ENCODE results near the gene ARID5B. TPM values are rescaled to one million over a fixed set of nuclear protein-coding genes. Genes with fewer than 3 reads are reported as not detected.

Gene ARID5B
- total RNA-seq, 1 donor from 2014 or later = 81.9 TPM

DNA sequence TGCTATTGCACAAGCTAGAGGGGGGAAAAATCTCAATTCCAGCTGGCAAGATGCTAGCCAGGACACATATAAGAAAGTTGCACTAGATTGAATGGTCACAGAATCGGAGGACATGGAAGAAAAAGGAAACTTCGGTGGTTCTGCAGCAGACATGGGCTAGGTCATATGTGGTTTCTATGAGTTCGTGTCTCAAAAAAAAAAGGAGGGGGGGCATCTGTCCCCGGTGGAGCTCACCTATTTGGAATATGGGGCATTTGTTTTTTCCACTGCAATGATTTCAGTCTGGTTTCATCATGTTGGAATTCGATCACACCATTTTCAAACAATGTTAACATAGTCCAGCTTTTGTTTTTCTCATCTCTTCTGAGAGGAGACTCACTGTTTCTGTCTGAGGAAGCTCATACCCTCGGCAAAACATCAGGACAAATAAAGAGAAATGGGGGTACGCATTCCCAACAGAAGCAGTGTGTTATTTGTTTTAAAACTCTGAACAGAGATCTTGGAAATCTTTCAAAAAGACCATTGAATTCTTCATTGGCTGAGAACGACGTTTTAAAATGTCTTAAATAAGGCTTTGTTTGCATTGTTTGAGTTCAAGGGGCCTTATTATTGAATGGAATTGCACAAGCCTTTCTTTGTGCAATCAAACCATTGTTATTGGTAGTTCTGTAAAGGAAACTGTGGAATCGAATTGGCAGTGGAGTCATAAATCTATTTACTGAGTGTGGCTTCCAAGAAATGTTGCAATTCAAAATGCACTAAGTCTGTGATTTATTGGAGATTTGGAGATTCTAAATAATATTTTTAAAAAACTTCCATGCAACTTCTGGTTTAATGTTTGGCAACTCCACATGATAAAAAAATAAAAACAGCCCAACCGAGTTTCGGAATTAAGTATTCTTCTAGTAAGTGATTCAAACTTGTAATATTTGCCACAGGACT is 194.0 kb downstream of the ARID5B start:
- peak; percentile 59 for DNase-seq (ENCODE audit: low spot score)

DNA sequence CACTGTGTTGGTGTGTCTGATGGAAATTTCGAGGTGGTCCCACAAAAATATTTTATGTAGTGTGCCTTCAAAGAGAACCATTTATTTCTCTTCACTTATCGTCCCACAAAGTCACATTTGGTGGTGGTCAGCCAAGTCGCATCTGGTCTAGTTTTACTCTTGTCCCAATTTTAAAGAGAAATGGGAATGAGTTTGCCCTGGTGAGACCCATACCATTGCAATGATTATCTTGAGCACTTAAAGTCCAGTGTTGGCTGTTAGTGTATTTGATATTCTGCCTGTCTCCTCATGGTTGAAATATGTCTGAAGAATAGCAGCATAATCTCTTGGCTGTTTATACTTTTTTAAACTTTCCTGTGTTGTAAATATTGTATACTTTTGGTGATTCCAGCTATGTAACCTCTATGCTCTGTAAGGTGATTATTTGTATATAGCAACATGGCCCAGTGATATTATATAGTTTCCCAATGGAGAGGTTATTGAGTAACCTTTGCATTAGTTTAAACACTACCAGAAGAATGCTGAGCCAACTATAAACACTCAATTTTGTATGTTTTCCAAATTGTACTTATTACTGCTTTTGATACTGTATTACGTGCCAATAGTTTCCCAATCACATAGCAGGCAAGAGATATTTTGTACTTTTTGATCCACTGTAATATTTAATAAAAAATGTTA is 194.9 kb downstream of the ARID5B start:
- no peak for DNase-seq (ENCODE audit: low spot score)

DNA sequence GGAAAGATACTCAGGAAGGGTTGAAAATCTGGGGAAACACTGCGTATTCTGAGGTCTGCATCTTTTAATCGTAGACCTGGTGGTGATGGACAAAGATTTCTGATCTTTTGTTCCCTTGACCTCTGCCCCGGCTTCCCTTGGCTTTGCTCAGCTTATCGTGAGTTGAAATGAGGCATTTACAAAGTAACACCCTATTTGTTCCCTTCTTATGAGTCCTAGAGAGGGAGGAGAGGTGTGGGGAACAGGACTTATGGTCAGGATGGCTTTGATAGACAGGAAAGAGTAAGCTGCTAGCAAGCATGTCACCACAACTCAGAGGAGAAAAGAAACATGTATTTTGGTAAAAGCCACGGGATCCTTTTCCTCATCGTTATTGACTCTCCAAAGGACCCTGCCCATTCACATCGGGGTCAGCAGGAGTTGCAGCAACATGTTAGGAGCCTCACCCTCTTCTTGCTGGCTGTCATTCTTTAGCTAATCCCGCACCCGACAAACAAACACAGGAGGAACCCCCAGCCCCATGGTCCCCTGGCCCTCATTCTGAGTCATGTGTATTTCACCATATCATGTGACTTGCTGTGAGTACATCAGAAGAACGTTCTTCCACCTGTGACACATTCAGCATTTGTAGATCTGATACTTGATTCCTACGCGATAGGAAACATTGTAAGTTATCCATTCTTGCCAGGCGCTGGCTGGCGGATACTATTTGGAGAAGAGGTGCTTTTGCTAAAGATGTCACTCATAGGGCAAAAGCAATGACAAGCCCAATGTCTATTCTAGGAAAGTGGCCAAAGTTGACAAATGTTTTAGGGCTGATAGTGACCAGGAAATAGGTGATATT is 197.0 kb downstream of the ARID5B start:
- no peak for DNase-seq (ENCODE audit: low spot score)

DNA sequence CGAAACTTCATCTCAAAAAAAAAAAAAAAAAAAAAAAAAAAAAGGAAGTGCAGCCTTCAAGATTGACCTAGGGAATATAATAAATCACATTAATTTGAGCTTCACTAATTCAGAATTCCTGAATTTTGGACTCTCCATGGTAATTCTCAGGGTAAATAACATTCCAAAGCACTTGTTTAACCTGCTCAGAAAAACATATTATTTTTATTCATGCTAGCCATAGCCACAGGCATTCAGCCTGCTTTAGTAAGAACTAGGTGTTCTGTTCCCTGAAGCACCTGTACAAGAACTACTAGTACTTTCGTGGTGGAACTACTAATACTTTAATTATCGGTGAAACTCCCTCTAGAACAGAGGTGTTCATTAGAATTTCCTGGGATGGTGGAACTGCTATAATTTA is 197.8 kb downstream of the ARID5B start:
- no peak for DNase-seq (ENCODE audit: low spot score)

DNA sequence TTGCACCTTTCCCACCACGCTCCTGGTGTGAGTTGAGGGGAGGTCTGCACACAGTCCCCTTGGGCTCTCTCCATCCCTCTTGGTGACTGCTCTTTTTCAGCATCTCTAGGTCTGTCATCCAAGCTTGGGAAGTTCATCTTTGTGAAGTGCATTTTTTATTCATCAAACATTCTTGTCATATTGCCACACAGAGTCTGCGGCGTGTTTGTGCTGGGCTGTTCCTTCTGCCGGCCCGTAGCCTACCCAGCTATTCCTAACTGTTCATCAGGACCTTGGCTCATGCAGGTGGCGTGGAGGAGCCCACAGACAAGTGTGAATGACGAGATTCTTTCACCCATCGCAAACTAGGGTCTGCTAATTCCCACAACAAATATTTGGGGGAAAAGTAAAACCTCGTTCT is 202.4 kb downstream of the ARID5B start:
- no peak for DNase-seq (ENCODE audit: low spot score)

DNA sequence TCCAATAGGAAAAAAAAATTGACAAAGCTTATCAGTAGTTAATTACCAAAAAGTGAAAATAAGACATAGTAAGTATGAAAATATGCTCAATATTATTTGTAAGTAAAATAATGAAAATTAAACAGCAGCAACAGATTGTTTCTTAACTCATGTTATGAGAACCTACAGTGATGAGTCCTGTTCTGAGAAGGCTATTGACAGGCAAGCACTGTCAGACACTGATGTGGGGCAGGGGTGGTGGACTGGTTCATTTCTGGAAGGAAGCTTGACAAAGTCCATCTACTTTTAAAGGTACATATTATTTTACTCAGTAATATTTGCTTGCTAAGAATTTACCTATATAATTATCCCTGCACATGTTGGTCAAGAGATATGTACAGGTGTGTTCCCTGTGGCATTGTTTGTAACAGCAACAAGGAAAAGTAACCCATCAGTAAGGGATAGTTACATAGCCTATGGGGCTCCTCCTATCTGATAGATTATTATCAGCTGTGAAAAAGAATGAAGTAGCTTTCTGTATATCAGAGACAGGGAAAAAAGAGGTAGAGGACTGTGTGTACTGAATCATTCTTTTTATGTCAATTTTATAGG is 205.5 kb downstream of the ARID5B start:
- DNase-seq (ENCODE audit: low spot score) = no peak

DNA sequence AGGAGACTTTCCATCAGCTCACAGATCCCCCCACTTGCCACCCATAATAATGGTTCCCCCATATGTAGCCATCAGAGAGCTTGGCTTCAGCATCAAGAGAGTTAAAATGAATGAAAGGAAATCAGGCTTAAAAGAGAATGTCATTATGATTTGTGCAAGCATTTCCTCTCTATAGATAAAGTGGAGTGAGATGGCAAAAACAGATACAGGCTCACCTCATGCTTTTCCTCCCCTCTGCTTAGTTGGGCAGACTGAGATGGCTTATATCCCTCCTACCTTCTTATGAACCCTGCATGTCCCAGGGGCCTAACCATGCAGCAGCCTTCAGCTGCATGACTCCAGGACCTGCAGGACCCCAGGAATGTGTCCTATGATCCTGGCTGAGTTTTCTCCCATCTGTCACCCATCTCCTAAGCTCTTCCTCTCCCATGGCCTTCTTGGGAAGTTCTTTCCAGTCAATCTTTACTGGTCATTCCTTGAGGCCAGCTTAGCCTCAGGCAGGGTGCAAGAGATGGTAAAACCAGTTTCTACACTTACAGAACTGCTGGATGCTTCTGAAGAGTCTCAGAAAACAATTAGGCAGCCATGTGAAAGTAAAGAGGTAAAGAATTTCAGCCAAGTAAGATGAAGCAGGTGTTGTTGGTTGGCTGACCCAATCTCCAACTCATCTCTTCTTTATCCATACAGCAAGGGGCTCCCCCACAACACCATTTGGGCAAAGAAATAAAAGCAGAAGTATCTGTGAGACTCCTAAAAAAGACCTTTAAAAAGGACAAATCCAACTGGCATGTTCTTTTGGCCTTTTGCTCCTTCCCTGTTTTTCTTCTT is 207.5 kb downstream of the ARID5B start:
- no peak for DNase-seq (ENCODE audit: low spot score)

DNA sequence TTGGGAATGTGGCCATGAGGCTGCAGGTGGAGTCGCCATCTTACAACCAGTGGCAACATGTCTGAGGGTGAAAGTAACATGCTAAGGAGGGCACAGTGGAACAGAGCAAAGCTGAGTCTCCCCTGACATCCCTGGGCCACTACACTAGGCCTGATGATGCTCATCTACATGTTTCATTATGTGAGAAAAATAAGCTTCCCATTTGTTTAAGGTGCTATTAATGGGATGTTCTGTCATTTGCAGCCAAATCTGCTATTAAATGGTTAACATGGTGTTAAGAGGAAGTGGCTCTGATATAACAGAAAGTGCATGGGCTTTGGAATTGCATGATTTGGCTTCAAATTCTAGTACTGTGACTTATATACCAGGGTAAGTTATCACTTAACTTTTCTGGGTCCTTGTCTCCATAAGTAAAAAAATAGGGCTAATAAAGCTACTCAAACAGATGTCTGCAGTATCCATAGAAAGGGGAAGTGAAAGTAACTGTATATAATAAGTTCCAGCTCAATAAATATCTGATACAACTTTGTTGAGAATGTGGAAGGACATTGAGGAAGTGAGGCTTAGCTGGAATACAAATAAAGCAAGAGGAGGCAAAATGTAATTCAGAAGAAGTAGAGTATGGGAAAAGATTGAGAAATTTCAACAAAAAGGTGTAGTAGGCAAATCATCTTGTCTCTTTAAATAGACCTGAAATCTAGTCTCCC is 208.2 kb downstream of the ARID5B start:
- DNase-seq (ENCODE audit: low spot score) = no peak

DNA sequence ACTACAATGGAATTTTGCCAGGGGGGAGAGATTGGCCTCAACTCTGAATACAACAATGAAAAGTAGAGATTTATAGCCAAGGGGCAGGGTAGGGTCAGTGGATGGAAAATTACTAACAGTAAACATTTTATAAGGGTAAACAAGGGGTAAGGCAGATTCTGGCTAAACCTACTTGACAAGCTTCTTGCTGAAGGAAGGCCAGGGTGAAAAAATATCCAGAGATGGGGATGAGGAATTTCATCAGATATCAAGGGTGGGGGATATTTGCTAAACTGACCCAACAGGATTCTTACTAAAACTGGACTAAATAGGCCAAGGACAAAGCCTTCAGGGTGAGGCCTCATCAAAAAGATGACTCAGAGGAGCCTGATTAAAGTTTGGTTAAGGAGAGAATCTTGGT is 210.8 kb downstream of the ARID5B start:
- no peak for DNase-seq (ENCODE audit: low spot score)

DNA sequence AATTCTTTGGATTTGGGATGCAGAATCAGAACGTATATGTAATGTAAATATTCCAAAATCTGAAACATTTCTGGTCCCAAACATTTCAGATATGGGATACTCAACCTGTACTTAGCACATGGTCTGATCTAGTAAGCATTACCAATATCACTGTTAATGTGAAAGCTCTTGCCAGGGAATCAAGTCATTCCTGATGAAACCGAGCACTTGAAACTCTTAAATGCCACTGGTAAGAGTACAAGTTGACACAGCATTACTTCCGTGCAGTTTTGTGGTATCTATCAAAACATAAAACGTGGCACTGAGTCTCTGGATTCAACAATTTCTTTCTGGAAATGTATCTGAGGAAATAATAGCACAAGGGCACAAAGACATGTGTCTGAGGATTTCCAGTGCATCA is 211.5 kb downstream of the ARID5B start:
- no peak for DNase-seq (ENCODE audit: low spot score)

DNA sequence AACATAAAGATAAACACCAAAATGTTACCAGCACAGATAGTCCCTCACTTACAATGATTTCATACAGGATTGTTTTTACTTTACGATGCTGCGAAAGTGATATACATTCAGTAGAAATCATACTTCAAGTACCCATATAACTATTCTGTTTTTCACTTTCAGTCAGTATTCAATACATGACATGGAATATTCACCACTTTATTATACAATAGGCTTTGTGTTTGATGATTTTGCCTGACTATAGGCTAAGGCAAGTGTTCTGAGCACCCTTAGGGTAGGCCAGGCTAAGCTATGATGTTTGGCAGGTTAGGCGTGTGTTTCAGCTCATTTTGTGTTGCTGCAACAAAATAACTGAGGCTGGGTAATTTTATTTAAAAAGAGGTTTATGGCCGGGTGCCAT is 212.2 kb downstream of the ARID5B start:
- DNase-seq (ENCODE audit: low spot score) = no peak

DNA sequence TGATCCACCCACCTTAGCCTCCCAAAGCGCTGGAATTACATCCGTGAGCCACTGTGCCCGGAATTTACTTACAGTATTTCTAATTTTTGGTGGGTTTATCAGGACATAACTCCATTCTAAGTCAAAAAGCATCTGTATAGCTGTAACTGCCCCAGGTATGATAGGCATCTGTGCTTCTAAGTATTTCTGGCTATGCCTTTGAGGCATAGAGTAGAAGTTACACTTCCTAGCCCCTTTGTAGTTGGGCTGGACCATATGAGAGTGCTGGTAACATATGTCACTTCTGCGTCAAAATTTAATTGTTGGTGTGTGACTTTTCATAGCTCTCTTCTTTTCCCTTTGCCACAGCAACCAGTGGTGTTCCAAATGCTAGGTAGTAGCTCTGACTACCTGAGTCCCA is 213.8 kb downstream of the ARID5B start:
- no peak for DNase-seq (ENCODE audit: low spot score)

DNA sequence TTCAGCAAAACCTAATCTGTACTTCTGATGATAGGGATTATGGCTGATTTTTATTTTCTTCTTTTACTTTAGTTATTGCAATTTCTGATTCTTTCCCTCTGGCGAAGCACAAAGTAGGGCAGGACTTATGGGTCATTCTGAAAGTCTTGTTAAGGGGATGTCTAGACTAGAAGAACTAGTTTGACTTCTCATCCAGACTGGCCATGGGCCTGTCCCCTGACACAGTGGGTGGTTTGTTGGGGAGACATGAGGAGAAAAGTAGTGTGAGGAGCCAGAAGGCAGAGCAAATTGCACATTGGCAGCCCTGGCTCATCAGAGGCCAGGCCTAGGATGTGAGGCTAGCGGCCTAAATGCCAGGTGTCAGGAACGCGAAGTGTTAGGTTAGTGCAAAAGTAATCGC is 214.3 kb downstream of the ARID5B start:
- no peak for DNase-seq (ENCODE audit: low spot score)

DNA sequence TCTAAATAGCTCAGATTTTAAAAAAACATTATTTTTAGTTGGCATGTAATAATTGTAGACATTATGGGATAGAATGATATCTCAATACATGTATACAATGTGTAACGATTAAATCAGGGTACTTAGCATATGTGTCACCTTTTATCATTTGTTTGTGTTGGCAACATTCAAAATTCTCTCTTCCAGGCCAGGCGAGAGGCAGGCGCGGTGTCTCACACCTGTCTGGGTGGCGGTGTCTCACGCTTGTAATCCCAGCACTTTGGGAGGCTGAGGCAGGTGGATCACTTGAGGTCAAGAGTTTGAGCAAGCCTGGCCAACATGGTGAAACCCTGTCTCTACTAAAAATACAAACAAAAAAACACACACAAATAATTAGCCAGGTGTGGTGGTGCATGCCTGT is 215.4 kb downstream of the ARID5B start:
- no peak for DNase-seq (ENCODE audit: low spot score)

DNA sequence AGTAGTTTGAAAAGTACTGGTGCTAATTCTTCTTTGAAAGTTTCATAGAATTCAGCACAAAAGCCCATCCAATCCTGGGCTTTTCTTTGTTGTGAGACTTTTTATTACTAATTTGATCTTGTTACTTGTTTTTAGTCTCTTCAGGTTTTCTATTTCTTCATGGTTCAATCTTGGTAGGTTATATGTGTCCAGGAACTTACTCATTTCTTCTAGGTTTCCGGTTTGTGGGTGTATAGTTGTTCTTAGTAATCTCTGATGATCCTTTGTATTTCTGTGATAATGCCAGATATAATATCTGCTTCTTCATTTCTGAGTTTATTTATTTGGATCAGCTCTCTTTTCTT is 219.7 kb downstream of the ARID5B start:
- no peak for DNase-seq (ENCODE audit: low spot score)

DNA sequence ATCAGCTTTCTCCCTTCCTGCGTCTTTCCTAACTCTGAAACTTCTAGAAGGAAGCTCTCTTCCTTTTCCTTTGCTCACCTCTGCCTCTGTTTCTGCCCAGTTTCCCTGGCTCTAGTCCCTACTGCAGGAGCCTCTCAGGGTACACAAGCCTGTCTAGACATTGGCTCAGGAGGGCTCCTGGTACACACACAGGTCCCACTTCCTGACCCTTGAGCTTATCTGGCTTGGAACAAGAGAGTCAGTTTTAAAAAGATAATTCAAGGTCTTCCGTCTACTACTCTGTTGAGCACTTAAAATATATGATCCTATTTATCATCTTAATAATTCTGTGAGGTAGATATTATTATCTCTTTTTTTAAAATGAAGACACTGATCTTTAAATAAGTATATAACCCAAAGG is 226.5 kb downstream of the ARID5B start:
- DNase-seq (ENCODE audit: low spot score) = no peak

DNA sequence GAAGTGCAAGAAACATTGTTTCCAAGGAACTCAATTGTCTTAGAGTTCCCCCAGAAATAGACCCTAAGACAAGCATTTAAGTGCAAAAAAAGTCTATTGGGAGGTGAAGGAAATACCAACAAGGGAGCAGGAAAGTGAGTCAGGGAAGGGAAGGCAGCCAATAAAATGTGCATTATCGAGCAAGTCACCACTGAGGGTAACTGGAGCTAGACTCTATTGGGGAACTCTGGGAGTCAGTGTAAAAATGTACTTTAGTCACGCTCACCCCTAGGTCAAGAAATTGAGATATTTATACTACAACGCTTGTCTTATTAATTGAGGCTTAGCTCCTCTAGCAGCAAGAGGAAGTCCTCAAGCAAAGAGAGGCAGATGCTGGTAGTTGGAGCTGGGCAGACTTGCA is 229.4 kb downstream of the ARID5B start:
- DNase-seq (ENCODE audit: low spot score) = peak; percentile 28

DNA sequence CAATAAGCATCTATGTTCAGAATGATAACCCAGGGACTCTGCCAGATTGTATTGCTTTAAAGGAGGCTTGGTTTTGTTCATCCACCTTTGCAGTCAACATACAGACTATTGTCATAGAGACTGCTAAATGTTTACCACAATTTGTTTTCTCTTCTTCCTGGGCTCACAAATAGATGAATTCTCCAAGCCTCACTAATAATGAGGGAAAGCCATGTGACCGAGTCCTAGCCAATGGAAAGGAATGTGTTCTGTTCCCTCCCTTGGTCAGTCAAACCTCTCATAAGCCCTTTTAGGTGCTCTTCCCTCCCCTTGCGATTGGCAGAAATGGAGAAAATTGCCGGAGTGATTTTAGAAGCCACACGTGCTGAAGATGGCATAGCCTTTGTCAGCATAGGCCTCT is 230.2 kb downstream of the ARID5B start:
- no peak for DNase-seq (ENCODE audit: low spot score)

DNA sequence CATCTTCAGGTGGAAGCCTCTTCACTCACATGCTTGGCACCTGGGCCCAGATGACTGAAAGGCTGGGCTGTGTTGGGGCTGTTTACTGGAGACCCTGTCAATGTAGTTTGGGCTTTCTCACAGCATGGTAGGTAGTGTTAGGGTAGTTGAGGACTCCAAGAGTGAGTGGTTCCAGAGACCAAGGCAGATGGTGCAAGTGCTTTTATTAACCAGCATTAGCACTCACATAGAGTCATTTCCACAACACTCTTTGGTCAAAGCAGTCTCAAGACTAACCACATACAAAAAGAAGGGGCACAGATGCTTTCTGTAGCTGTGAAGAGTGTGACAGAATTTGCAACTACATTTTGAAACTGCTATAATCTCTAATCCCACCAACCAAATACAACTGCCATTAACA is 232.1 kb downstream of the ARID5B start:
- no peak for DNase-seq (ENCODE audit: low spot score)

DNA sequence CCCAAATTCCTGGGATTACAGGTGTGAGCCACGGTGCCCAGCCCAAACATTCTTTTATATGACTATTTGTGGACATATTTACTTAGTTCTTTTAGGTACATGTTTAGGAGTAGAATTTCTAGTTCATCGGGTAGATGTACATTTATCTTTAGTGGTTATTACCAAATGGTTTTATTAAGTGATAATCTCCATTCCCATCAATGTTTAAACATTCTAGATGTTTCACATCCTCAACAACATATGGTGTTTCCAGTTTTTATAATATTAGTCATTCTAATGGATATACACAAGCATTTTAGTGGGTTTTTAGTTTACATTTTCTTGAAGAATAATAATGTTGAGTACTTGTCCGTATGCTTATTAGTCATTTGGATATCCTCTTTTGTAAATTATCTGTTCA is 235.4 kb downstream of the ARID5B start:
- DNase-seq (ENCODE audit: low spot score) = no peak
